Measurements from ENCODE around the gene AKT2.
"Not testable (repeated sequence)": the region's sequence is repeated elsewhere in the genome, so short reads cannot be mapped to it uniquely, and the experiment has no call there.

AKT2 gene

GRCh38 chr19:40232949-40233810, 52.0 kb downstream of the AKT2 start:
- no peak for DNase-seq

GRCh38 chr19:40232479-40232878, 52.7 kb downstream of the AKT2 start:
- no peak for DNase-seq

- no peak for DNase-seq
These were observed 53.4 kb downstream of the AKT2 start for GRCh38 chr19:40231544-40232424.

- DNase-seq: no peak
These were observed 54.1 kb downstream of the AKT2 start for GRCh38 chr19:40231057-40231456.

GRCh38 chr19:40229926-40230417, 55.2 kb downstream of the AKT2 start:
- DNase-seq: no peak

GRCh38 chr19:40229484-40229883, 55.7 kb downstream of the AKT2 start:
- DNase-seq: no peak

- no peak for DNase-seq
These were observed 56.3 kb downstream of the AKT2 start for GRCh38 chr19:40228863-40229262.

GRCh38 chr19:40228346-40228745, 56.8 kb downstream of the AKT2 start:
- no peak for DNase-seq

GRCh38 chr19:40225440-40226305, 59.5 kb downstream of the AKT2 start:
- no peak for DNase-seq

- DNase-seq: no peak
These were observed 60.6 kb downstream of the AKT2 start for GRCh38 chr19:40224342-40225150.

- peak; percentile 21 for DNase-seq
These were observed 61.9 kb downstream of the AKT2 start for GRCh38 chr19:40223135-40223822.

GRCh38 chr19:40221858-40222619, 63.1 kb downstream of the AKT2 start:
- peak; percentile 72 for DNase-seq

- DNase-seq: no peak
These were observed 64.5 kb downstream of the AKT2 start for GRCh38 chr19:40220674-40221073.

- DNase-seq: no peak
These were observed 65.3 kb downstream of the AKT2 start for GRCh38 chr19:40219721-40220276.

GRCh38 chr19:40219029-40219428, 66.1 kb downstream of the AKT2 start:
- not testable (repeated sequence) for DNase-seq

GRCh38 chr19:40217934-40218890, 66.9 kb downstream of the AKT2 start, which contains the start of gene TTC9B:
TSS of gene TTC9B (minus strand) at chr19:40218384. CDS start at chr19:40218381, 3 bp downstream.
- peak; percentile 40 for DNase-seq

- DNase-seq: no peak
These were observed 67.9 kb downstream of the AKT2 start for GRCh38 chr19:40217027-40217810.

- DNase-seq: no peak
These were observed 68.4 kb downstream of the AKT2 start for GRCh38 chr19:40216777-40217026.

Data from activated gamma-delta T cell treated with Interleukin-2 at 50 U/mL for 16 hours (primary cell).